Esophagus (tissue), 2 donors: ENCODE data around the gene RPRM. TPM values are rescaled to one million over a fixed set of nuclear protein-coding genes. Genes with fewer than 3 reads are reported as not detected.
"Not testable (repeated sequence)": the region's sequence is repeated elsewhere in the genome, so short reads cannot be mapped to it uniquely, and the experiment has no call there.

Experiments used
- H3K27ac ChIP-seq, 2 donors: one replicate each; pipeline ENCODE4 v1.5.1; 2013; ENCODE audit warnings: low read depth in 2 of 2, mild to moderate bottlenecking in 2 of 2, inconsistent platforms in 1 of 2, low read length in 1 of 2, moderate library complexity in 1 of 2
- H3K27me3 ChIP-seq, 2 donors: one replicate each; pipeline ENCODE4 v1.6.1; 2013; ENCODE audit warnings: low read length in 2 of 2, control low read depth in 1 of 2, mild to moderate bottlenecking in 1 of 2; ENCODE audit not compliant: insufficient read depth in 2 of 2, control insufficient read depth in 1 of 2
- H3K36me3 ChIP-seq, 2 donors: one replicate each; pipeline ENCODE4 v1.6.1; 2013; ENCODE audit warnings: low read length in 1 of 2; ENCODE audit not compliant: control insufficient read depth in 2 of 2, insufficient read depth in 2 of 2
- H3K4me1 ChIP-seq, 2 donors: one replicate each; pipeline ENCODE4 v1.6.1; 2013; ENCODE audit warnings: low read length in 1 of 2; ENCODE audit not compliant: control insufficient read depth in 2 of 2, insufficient read depth in 2 of 2
- H3K4me3 ChIP-seq, 2 donors: one replicate each; pipeline ENCODE4 v1.5.1; 2013; ENCODE audit warnings: low read length in 2 of 2, mild to moderate bottlenecking in 2 of 2, low read depth in 1 of 2, moderate library complexity in 1 of 2
- H3K9me3 ChIP-seq, 2 donors: one replicate each; pipeline ENCODE4 v1.6.1; 2013; ENCODE audit warnings: mild to moderate bottlenecking in 2 of 2, low read depth in 1 of 2, low read length in 1 of 2, moderate library complexity in 1 of 2; ENCODE audit not compliant: control insufficient read depth in 2 of 2, insufficient read depth in 1 of 2
- WGBS, 2 donors: extraction: QIAGEN DNeasy Blood & Tissue Kit; methylation state at CpG; one replicate each; pipeline ENCODE4 v1.1.7; 2013; 5-methylcytosine and 5-hydroxymethylcytosine counted together
- polyA plus RNA-seq, 2 donors: library from polyadenylated mRNA; stranded (reverse); fragments of 200-250 nt; gene quantifications; one replicate each; pipeline ENCODE4 v1.2.3, GENCODE V29; 2013
- donor health status: healthy with polysubstance abuse.
- donor health status: Bipolar disorder and iron deficiency.

Gene RPRM
- polyA plus RNA-seq, 2 donors: 0.28 to 0.35 TPM

DNA sequence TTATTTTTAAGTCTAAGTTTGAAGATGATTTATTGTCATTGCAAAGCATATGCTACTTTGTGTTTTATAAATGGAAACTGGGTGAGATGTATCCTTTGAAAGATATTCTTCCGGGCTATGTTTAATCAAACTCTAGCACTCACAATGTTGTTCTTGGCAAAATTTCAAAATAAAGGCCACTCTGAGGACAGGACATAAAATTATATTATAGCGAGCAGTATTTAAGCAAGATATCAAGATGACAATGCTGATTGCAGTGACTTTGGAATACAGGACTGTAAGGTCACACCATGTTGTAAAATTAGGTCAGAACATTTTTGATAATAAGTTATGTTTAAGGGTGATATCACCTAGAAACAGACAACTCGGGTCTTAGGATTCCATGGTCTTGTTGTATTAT is 14.2 kb downstream of the RPRM start:
- Histone ChIP-seq H3K27me3 (no peaks in the 10 kb centered on the region), H3K4me3 (no peak overlapping the region), H3K9me3 (no peaks in the 10 kb centered on the region), H3K4me1 (no peaks in the 10 kb centered on the region), H3K36me3 (no peaks in the 10 kb centered on the region), H3K27ac (no peak overlapping the region)
- 49 to 57% methylated on average over 3 of the region's 3 CpGs for WGBS, 2 donors

DNA sequence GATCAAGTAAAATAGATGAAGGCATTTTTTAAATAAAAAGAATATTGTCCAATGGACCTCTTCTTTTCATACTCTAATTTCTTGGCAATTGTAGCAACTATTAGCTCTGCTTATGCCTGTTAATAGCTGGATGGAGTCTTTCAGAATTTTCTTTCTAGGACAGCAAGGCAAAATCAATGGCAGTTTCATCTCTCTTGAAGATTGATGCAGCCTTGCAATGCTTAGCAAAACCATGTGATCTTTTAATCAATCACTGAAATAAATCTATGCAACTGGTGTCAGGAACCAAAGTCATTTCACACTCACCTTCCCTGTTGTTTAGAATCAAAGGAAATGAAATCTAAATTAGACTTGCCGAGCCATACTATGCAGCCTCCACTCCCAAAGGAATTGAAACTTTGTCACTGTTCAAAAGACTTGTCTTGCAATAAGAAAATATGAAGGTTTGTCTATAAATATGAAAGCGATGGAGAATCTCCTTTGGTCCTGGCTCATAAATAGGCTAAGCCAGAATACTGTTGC is 16.2 kb downstream of the RPRM start:
- 77 to 83% methylated on average over 2 of the region's 2 CpGs for WGBS, 2 donors

DNA sequence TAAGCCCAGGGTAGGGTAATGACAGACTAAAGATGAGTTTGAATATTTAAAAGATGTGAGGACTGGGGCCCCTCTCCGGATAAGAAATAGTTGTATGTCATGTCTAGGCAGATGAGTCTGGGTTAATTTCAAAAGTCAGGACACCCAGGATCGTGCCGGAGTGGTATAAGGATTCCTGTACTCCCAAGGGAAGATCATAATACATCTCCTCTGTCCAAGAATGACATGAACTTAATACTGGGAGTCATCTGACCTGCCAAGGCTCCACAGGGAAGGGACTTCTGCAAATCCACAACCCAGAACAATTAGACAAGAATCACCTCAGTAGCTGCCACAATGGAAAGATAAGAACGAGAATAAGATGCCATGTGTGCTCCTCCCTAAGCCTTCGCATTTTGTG is 17.1 kb downstream of the RPRM start:
- H3K27me3 ChIP-seq: no peaks in the 10 kb centered on the region
- H3K9me3 ChIP-seq: no peaks in the 10 kb centered on the region
- no peak overlapping the region for H3K27ac ChIP-seq
- no peaks in the 10 kb centered on the region for H3K4me1 ChIP-seq
- 63 to 70% methylated on average over 5 of the region's 5 CpGs for whole genome bisulfite sequencing, 2 donors
- no peaks in the 10 kb centered on the region for H3K36me3 ChIP-seq
- no peak overlapping the region for H3K4me3 ChIP-seq

More for the DNA sequence above, 16.2 kb downstream of the RPRM start:
- Histone ChIP-seq H3K27ac (no peak overlapping the region), H3K4me3 (no peak overlapping the region), H3K36me3 (no peaks in the 10 kb centered on the region), H3K4me1 (no peaks in the 10 kb centered on the region), H3K27me3 (no peaks in the 10 kb centered on the region), H3K9me3 (no peaks in the 10 kb centered on the region)

DNA sequence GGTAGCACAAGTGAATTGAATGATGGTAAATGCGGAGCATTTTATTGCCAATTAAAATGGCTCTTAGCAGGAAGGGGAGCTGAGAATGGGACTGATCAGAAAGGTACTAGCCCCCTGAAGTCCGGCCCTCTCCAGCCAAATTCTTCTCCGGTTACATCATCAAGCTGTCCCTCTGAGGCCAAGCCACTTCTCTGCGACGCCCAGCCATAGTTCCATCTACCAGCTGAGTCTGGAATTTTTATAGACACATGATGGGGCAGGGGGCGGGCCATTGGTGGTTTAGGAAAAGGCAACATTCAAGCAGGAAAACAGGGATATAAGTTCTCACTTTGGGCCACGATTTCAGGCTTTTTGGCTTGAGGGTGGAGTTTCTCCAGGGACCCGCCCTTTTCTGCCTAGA is 22.7 kb downstream of the RPRM start:
- H3K27ac ChIP-seq: no peak overlapping the region
- H3K9me3 ChIP-seq: no peaks in the 10 kb centered on the region
- no peaks in the 10 kb centered on the region for H3K4me1 ChIP-seq
- H3K4me3 ChIP-seq: no peak overlapping the region
- 84 to 86% methylated on average over 8 of the region's 8 CpGs for WGBS, 2 donors
- H3K36me3 ChIP-seq: no peaks in the 10 kb centered on the region
- peaks cover 0 to 2% of the 10 kb centered on the region in 2 donors for H3K27me3 ChIP-seq

DNA sequence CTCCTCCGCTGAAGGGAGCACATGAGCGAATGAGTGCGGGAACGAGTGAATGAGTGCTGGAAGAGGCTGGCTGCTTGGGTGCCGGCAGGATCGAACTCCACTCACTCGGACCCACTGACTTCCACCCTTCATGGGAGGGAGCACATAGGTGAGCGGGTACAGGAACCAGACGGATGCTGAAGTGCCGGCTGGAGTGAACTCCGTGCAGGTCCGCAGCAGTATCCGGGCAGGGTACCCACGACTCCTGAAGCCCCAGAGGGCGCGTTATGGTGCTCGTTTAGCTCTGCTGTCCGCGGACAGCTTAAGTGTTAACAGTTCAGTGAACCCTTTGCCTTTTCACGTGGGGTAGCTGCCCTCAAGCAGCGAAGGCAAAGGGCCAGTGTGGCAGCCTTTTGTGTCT is 23.2 kb downstream of the RPRM start:
- WGBS, 2 donors: 88 to 89% methylated on average over 21 of the region's 21 CpGs
- Histone ChIP-seq H3K4me3 (no peak overlapping the region), H3K4me1 (no peaks in the 10 kb centered on the region), H3K9me3 (no peaks in the 10 kb centered on the region), H3K27ac (no peak overlapping the region), H3K27me3 (peaks cover 0 to 2% of the 10 kb centered on the region in 2 donors), H3K36me3 (no peaks in the 10 kb centered on the region)

DNA sequence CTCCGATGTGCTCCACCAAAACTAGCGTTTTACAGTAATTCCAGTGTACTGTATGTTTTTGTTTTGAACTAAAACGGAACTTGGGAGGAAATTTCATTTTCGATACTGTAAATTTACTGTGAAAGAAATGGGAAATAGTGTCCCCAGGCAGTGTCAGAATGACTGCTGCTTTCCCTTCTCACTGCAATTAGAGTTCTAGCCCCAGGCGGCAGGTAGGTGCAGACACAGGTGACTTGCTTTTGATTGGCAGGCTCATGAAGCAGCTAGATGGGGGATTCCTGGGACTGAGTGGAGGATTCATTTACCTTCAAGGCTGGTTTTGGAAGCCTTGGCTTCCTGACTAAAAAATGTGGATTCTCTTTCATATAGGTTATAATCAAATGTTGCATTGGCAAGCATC is 27.0 kb downstream of the RPRM start:
- Histone ChIP-seq H3K9me3 (no peaks in the 10 kb centered on the region), H3K4me1 (no peaks in the 10 kb centered on the region), H3K27ac (no peak overlapping the region), H3K36me3 (no peaks in the 10 kb centered on the region), H3K27me3 (peaks cover 0 to 2% of the 10 kb centered on the region in 2 donors), H3K4me3 (no peak overlapping the region)
- 68 to 78% methylated on average over 5 of the region's 5 CpGs for WGBS, 2 donors

DNA sequence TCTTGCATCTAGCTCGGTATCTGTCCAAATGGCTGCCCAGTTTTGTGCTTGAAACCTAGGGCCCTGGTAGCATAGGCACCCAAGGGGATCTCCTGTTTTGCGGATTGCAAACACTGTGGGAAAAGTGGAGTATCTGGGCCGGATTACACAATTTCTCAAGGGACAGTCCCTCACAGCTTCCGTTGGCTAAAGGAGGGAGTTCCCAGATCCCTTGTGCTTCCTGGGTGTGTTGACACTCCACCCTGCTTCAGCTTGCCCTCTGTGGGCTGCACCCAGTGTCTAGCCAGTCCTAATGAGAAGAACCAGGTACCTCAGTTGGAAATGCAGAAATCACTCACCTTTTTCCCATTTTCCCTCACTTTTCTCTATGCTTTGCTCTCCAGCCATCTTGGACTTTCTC is 35.5 kb downstream of the RPRM start:
- no peaks in the 10 kb centered on the region for H3K4me1 ChIP-seq
- H3K9me3 ChIP-seq: peaks cover 0 to 4% of the 10 kb centered on the region in 2 donors
- 62 to 66% methylated on average over 4 of the region's 4 CpGs for WGBS, 2 donors
- H3K4me3 ChIP-seq: no peak overlapping the region
- H3K27ac ChIP-seq: no peak overlapping the region
- no peaks in the 10 kb centered on the region for H3K36me3 ChIP-seq
- no peaks in the 10 kb centered on the region for H3K27me3 ChIP-seq

DNA sequence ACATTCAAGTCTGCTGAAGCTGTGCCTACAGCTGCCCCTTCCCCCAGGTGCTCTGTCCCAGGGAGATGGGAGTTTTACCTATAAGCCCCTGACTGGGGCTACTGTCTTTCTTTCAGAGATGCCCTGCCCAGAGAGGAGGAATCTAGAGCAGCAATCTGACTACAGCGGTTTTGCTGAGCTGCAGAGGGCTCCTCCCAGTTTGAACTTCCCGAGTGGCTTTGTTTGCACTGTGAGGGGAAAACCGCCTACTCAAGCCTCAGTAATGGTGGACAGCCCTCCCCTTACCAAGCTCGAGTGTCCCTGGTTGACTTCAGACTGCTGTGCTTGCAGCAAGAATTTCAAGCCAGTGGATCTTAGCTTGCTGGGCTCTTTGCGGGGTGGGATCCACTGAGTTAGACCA is 35.9 kb downstream of the RPRM start:
- not testable (repeated sequence) for H3K4me3 ChIP-seq
- 58 to 67% methylated on average over 5 of the region's 5 CpGs for WGBS, 2 donors

DNA sequence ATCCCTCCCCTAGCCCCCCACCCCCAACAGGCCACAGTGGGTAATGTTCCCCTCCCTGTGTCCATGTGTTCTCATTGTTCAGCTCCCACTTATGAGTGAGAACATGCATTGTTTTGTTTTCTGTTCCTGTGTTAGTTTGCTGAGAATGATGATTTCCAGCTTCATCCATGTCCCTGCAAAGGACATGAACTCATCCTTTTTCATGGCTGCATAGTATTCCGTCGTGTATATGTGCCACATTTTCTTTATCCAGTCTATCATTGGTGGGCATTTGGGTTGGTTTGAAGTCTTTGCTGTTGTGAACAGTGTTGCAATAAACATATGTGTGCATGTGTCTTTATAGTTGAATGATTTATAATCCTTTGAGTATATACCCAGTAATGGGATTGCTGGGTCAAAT is 38.5 kb downstream of the RPRM start:
- H3K27me3 ChIP-seq, H3K4me3 ChIP-seq, H3K27ac ChIP-seq, H3K4me1 ChIP-seq, H3K9me3 ChIP-seq, H3K36me3 ChIP-seq: not testable (repeated sequence)
- 91 to 92% methylated on average over 2 of the region's 2 CpGs for WGBS, 2 donors

More for the DNA sequence above, 35.9 kb downstream of the RPRM start:
- H3K27ac ChIP-seq, H3K4me1 ChIP-seq, H3K9me3 ChIP-seq, H3K27me3 ChIP-seq, H3K36me3 ChIP-seq: not testable (repeated sequence)

DNA sequence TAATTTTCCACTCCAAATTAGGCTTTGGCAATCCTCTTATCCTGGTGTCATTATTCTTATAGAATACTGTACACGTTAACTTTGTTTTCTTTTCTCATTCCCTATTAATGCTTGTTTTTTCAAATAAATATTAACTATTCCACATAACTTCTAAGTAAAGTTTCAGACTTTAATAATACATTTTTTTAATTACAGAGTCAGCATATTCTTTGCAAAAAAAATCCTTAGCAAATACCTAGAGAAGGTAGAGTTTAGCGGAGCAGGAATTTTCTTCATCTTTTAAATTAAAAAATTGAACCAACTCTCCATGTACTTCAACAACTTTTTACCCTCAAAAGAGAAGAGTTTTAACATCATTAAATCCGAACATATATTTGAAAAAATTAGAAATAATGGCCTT is 45.2 kb downstream of the RPRM start:
- Histone ChIP-seq H3K36me3 (no peaks in the 10 kb centered on the region), H3K27me3 (no peaks in the 10 kb centered on the region), H3K4me1 (no peaks in the 10 kb centered on the region), H3K9me3 (no peaks in the 10 kb centered on the region), H3K27ac (no peak overlapping the region), H3K4me3 (no peak overlapping the region)
- 76 to 80% methylated on average over 3 of the region's 3 CpGs for WGBS, 2 donors
